Hepatocyte (in vitro differentiated cells): ENCODE measurements around the gene UBR2. TPM values are rescaled to one million over a fixed set of nuclear protein-coding genes. Genes with fewer than 3 reads are reported as not detected.

Experiments
- DNase-seq: peaks from one replicate; pipeline ENCODE4 v3.0.0-alpha.2; 2016; ENCODE audit warnings: low spot score
- H2AFZ ChIP-seq: fragments of 200-600 bp; sonication (generic); 2 replicates; pipeline ENCODE4 v1.6.0; 2016; ENCODE audit warnings: antibody characterized with exemption, mild to moderate bottlenecking
- H3K27ac ChIP-seq: fragments of 200-600 bp; sonication (generic); 2 replicates; pipeline ENCODE4 v1.5.1; 2016; ENCODE audit warnings: mild to moderate bottlenecking
- H3K27me3 ChIP-seq: fragments of 200-600 bp; sonication (generic); 2 replicates; pipeline ENCODE4 v1.6.1; 2016
- H3K36me3 ChIP-seq: fragments of 200-600 bp; sonication (generic); replicated peaks from 2 replicates; pipeline ENCODE4 v1.5.1; 2016; ENCODE audit warnings: low read depth; ENCODE audit not compliant: insufficient read depth
- H3K4me1 ChIP-seq: fragments of 200-600 bp; sonication (generic); 2 replicates; pipeline ENCODE4 v1.5.1; 2016; ENCODE audit warnings: mild to moderate bottlenecking, moderate library complexity; ENCODE audit not compliant: insufficient read depth
- H3K4me2 ChIP-seq: fragments of 200-600 bp; sonication (generic); 2 replicates; pipeline ENCODE4 v1.6.0; 2016
- H3K4me3 ChIP-seq: fragments of 200-600 bp; sonication (generic); 2 replicates; pipeline ENCODE4 v1.5.1; 2016; ENCODE audit warnings: mild to moderate bottlenecking
- H3K79me2 ChIP-seq: fragments of 200-600 bp; sonication (generic); 2 replicates; pipeline ENCODE4 v1.6.0; 2017; ENCODE audit warnings: mild to moderate bottlenecking
- H3K9me2 ChIP-seq: fragments of 200-600 bp; sonication (generic); replicated peaks from 2 replicates; pipeline ENCODE4 v1.6.0; 2017; ENCODE audit warnings: mild to moderate bottlenecking; ENCODE audit not compliant: insufficient read depth
- H3K9me3 ChIP-seq: fragments of 200-600 bp; sonication (generic); 2 replicates; pipeline ENCODE4 v1.5.1; 2016; ENCODE audit warnings: low read depth, mild to moderate bottlenecking
- H4K20me1 ChIP-seq: fragments of 200-600 bp; sonication (generic); 2 replicates; pipeline ENCODE4 v1.6.0; 2016; ENCODE audit warnings: mild to moderate bottlenecking; ENCODE audit not compliant: insufficient read depth, poor library complexity, severe bottlenecking
- CTCF ChIP-seq: fragments of 200-600 bp; sonication (generic); IDR thresholded peaks from 2 replicates; pipeline ENCODE4 v1.5.1; 2016; ENCODE audit warnings: antibody characterized with exemption, mild to moderate bottlenecking; ENCODE audit not compliant: poor library complexity
- EZH2 ChIP-seq: fragments of 200-600 bp; sonication (generic); IDR thresholded peaks from 2 replicates; pipeline ENCODE4 v1.6.1; 2016; ENCODE audit warnings: antibody characterized with exemption, mild to moderate bottlenecking, borderline replicate concordance
- EZH2phosphoT487 ChIP-seq: fragments of 200-600 bp; sonication (generic); IDR thresholded peaks from one replicate; pipeline ENCODE4 v1.6.1; 2018; ENCODE audit warnings: antibody characterized with exemption, mild to moderate bottlenecking, low read depth, moderate library complexity; ENCODE audit not compliant: unreplicated experiment, severe bottlenecking
- whole genome bisulfite sequencing: methylation state at CpG from one replicate; pipeline ENCODE4 v1.1.6; 2016; ENCODE audit warnings: low lambda C conversion rate; ENCODE audit errors: missing lambda C conversion rate; 5-methylcytosine and 5-hydroxymethylcytosine counted together
- polyA plus RNA-seq: library from polyadenylated mRNA; unstranded; fragments of >200 nt; fragmentation: Nextera tagmentation; extraction: Ambion mirVana; gene quantifications from 2 replicates; pipeline ENCODE4 v1.2.1, GENCODE V29; 2016
- total RNA-seq: library from RNA; depleted of rRNA; stranded (reverse); fragments of >200 nt; gene quantifications from 2 replicates; pipeline ENCODE4 v1.2.3, GENCODE V29; 2014

The UBR2 gene
- total and polyA plus RNA-seq, 2 experiments from 2014 or later = 8.1 to 24.4 TPM

DNA sequence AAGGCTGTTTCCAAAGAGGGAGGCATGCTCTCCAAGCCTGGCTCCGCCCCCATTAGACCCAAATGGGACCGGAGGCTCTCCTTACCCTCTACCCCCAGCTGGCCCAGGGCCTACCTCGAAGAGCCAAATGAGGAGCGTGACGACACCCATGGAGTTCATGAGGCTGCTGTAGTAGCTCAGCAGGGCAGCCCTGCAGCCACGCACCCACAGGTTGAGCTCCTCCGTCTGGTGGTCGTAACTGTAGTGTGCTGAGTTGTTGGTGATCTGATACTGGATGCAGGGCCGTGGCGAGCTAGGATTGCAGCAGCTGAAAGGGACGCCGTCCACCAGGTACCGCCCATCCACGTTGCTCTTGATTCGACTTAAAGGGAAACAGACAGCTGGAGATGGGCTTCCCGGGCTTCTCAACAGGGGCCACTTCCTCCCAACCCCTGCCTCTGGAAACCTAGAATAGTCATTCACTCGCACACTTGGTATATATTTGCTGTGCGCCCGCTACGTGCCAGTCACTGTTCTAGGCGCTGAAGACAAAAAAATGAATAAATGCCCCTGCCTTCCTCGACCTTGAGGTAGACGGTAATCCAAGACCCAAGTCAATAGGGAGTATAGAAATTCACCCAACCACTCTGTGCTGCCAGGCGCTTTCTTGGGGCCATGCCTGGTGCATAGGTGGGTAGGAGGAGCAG is 140.6 kb downstream of the UBR2 start:
- Histone ChIP-seq H3K79me2 (no peaks in the 10 kb centered on the region), H3K9me2 (no peaks in the 10 kb centered on the region), H3K27me3 (no peaks in the 10 kb centered on the region), H4K20me1 (no peaks in the 10 kb centered on the region), H3K4me2 (no peak overlapping the region), H3K27ac (no peak overlapping the region), H3K4me3 (no peak overlapping the region), H3K9me3 (no peaks in the 10 kb centered on the region), H3K36me3 (no peaks in the 10 kb centered on the region), H3K4me1 (no peaks in the 10 kb centered on the region), H2AFZ (no peak overlapping the region)
- WGBS = 68% methylated on average over 24 of the region's 24 CpGs
- DNase-seq = no peak
- no peak for TF ChIP-seq EZH2phosphoT487
- no peak for TF ChIP-seq EZH2
- no peak for TF ChIP-seq CTCF

DNA sequence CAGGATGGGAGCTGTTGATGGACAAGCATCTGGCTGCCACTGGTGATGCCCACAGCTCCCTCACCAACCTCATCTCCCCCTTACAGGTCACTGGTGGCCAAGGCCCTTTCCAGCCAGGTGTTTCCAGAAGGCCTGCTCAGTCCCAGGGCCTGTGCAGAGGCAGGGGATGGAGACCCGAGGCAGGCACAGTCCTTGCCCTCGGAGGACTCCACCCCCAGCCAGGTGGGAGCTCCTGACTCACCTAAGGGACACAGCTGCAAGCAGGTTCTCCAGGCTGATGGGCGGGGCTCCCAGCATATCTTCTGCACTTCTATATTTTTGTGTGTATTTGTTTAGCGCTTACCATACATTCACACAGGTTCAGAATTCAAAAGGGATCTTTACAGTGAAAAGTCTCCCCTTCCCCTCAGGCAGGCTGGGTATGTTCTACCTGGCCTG is 141.1 kb downstream of the UBR2 start:
- H3K27ac ChIP-seq = no peak overlapping the region
- H2AFZ ChIP-seq = no peak overlapping the region
- WGBS = 85% methylated on average over 4 of the region's 4 CpGs
- no peaks in the 10 kb centered on the region for H3K36me3 ChIP-seq
- no peaks in the 10 kb centered on the region for H3K4me1 ChIP-seq
- TF ChIP-seq CTCF (no peak), EZH2 (no peak), EZH2phosphoT487 (no peak)
- H3K9me3 ChIP-seq = no peaks in the 10 kb centered on the region
- no peaks in the 10 kb centered on the region for H4K20me1 ChIP-seq
- no peaks in the 10 kb centered on the region for H3K27me3 ChIP-seq
- H3K9me2 ChIP-seq = no peaks in the 10 kb centered on the region
- DNase-seq = no peak
- no peak overlapping the region for H3K4me3 ChIP-seq
- H3K79me2 ChIP-seq = no peaks in the 10 kb centered on the region
- H3K4me2 ChIP-seq = no peak overlapping the region

GRCh38 chr6:42707595-42707994 is 143.8 kb downstream of the UBR2 start:
- no peaks in the 10 kb centered on the region for H3K4me1 ChIP-seq
- H3K36me3 ChIP-seq = no peaks in the 10 kb centered on the region
- no peaks in the 10 kb centered on the region for H3K9me3 ChIP-seq
- TF ChIP-seq EZH2phosphoT487 (no peak), CTCF (no peak), EZH2 (no peak)
- H3K27ac ChIP-seq = no peak overlapping the region
- H3K79me2 ChIP-seq = no peaks in the 10 kb centered on the region
- no peak overlapping the region for H3K4me2 ChIP-seq
- WGBS = 95% methylated on average over 7 of the region's 7 CpGs
- H4K20me1 ChIP-seq = no peaks in the 10 kb centered on the region
- no peak for DNase-seq
- no peak overlapping the region for H2AFZ ChIP-seq
- H3K27me3 ChIP-seq = no peaks in the 10 kb centered on the region
- H3K4me3 ChIP-seq = no peak overlapping the region
- H3K9me2 ChIP-seq = no peaks in the 10 kb centered on the region

DNA sequence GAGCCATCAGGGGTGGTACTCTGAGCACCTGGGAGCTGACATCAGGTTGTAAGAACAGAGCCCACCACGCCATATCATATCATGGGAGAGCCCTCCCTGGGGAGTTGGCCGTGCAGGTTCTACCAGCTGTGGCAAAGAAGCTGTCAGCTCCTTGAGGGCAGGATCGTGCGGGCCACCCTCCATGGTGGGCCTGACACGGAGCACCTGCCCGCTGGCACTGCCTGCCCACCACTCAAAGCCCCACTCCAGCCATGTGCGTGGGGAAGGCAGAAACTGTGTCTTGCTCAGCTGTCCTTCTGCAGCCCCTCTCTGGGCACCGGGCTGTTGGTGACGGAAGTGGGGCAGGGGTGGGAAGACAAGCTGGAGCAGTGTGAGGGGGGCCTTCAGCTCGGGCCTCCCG is 144.3 kb downstream of the UBR2 start:
- Histone ChIP-seq H3K27me3 (no peaks in the 10 kb centered on the region), H3K4me3 (no peak overlapping the region), H3K36me3 (no peaks in the 10 kb centered on the region), H2AFZ (no peak overlapping the region), H3K4me2 (no peak overlapping the region), H3K9me2 (no peaks in the 10 kb centered on the region), H3K4me1 (no peaks in the 10 kb centered on the region), H3K9me3 (no peaks in the 10 kb centered on the region), H4K20me1 (no peaks in the 10 kb centered on the region), H3K79me2 (no peaks in the 10 kb centered on the region), H3K27ac (no peak overlapping the region)
- WGBS = 95% methylated on average over 11 of the region's 11 CpGs
- no peak for DNase-seq
- TF ChIP-seq CTCF (no peak), EZH2phosphoT487 (no peak), EZH2 (no peak)
